OCI-M1 (cell line): ENCODE results near the gene GABRA5.
A peak's percentile ranks its signal among the peaks of the same experiment; 100 is the strongest.

Source experiments
- DNase-seq: peaks from one replicate; lab custom pipeline; 2025; lab: John Stamatoyannopoulos, UW

GABRA5 gene

DNA sequence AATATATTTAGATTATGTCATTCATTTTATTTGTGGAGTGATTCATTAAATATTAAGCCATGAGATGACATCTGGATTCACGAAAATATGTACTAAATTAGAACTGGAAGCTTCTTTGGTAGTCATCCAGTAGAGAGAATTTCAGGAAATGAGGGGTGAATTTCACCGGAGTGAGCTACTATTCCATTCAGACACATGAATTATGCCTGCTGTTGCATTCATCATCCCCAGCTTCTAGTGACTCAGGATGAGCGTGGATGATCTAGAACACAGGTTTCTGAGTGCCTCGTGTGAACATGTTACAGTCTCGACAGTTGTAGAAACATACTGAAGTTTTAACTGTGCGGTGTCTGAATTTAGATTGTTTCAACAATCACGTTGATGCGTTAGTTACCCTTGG is 61.2 kb downstream of the GABRA5 start:
- no peak for DNase-seq

DNA sequence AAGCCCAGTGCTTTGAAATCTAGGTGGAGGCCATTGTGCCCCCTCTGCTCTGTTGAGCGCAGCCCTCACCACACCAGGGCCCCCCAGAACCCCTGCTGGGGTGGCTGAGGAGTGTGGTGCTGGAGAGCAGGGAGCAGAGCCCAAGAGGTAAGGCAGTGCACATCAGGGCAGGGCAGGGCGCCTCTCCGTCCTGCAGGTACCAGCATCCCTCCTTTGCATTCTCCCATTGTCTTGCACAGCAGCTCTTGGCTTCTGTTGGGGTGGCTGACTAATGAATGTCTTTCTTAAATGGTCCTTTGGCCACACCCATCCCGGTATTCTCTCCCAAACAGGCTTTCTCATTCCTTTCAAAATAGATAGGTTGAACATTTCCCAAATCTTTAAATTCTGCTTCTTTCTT is 62.7 kb downstream of the GABRA5 start:
- DNase-seq = no peak

GRCh38 chr15:26934848-26935247 is 68.0 kb downstream of the GABRA5 start:
- no peak for DNase-seq

- DNase-seq = no peak
These were observed 68.5 kb downstream of the GABRA5 start for GRCh38 chr15:26935322-26935721.

GRCh38 chr15:26936502-26936901 is 69.6 kb downstream of the GABRA5 start:
- DNase-seq = no peak

GRCh38 chr15:26937134-26937533 is 70.3 kb downstream of the GABRA5 start:
- DNase-seq = no peak

DNA sequence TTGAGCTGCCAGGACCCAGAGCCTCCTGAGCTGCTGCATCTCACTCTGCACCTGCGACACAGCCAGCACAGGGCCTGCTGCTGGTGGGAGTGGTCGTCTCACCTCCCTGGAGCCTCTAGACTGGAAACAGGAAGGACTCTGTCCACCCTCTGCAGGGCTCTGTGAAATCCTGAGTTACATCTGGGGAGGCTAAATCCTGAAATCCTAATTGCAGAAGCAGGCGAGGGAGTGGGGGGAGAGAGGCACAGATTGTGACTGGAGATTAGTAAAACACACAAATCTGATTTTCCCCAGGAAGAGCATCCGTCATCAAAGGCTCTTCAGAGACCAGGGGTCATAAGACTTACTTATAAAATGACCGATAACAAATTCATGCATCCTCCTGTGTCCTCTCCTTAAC is 72.5 kb downstream of the GABRA5 start:
- DNase-seq = no peak

- DNase-seq = no peak
These were observed 74.6 kb downstream of the GABRA5 start for GRCh38 chr15:26941489-26941888.

GRCh38 chr15:26943866-26944265 is 77.0 kb downstream of the GABRA5 start:
- DNase-seq = no peak

DNA sequence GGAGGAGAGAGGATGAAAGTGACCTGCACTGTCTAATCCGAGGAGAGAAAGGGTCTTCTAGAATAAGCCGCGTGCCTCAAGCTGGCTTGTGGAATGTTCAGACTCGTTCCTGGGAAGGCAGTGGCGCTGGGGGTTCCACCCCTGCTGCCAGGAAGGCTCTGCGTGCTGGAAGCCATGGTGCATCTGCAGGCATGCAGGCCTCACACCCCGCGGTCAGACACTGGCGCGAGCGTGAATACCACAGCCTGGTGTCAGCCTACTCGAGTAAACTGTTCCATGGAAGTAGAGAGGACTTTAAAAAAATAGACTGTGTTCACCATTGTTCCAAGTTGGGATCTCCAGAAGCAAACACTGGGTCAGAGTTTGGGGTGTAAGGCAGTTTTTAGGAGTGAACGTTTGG is 78.2 kb downstream of the GABRA5 start:
- DNase-seq = no peak

DNA sequence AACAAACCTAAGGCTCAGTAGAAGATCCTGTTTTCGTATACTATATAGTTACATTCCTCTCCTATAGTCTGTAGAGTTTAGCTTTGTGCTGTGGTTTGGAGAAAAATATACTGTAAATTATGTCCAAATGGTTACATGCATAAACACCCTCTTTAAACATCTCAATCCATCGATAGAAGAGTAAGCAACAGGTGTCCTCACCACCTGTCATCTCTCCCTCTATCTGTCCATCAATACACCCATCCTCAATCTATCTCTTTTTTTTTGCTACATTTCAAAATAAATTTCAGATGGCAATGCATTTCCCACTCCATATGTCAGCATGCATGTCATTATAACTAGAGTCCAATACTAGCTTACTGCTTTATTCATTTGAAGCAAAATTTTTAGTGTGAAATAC is 83.1 kb downstream of the GABRA5 start:
- no peak for DNase-seq

- peak; percentile 1 for DNase-seq
These were observed 87.5 kb downstream of the GABRA5 start for GRCh38 chr15:26954403-26954802.

- DNase-seq = no peak
These were observed 100.9 kb downstream of the GABRA5 start for GRCh38 chr15:26967719-26968269.

DNA sequence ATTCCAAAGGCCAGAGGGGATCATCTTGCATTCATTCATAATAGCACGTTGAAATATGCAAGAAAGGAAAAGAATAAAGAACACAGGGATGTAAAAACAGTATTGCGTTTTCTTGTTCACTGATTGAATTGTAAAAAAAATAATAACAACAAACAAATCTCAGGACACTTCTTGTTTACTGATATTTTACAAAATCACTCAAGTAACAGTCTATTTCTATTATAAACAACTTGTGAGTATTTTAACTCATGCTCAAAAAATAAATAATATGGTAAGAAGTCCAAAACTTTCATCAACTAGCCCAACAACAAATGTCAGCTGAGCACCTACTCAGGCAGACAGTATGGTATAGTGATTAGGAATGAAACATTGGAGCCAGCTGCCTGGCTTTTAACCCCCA is 101.9 kb downstream of the GABRA5 start:
- DNase-seq = no peak

DNA sequence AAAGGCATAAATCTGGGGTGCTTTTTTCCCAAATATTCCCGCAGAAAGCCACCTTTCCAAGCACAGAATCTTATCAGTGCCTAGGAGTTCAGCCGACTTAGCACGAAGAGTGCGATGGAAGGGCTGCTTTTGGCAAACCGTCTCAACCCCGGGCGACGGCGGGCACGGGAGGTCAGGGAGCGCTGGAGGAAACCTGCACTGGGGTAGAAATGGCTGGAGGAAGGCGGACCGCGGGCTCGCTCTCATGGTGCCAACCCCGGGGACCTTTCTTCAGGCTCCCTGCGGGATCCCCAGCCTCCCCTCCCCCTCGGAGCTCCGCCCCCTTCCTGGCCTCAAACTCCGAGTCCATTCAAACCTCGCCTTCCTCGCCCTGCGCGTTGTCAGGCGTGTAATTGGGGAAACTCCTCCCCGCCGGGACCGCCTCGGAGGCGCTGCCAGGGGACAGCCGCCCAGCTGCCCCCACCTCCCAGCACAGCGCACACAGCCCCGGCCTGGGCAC is 103.9 kb downstream of the GABRA5 start, which contains the start of gene GABRG3:
Gene GABRG3, plus strand, starts transcription at position 470 of the 499 bp plus-strand sequence.
- no peak for DNase-seq

DNA sequence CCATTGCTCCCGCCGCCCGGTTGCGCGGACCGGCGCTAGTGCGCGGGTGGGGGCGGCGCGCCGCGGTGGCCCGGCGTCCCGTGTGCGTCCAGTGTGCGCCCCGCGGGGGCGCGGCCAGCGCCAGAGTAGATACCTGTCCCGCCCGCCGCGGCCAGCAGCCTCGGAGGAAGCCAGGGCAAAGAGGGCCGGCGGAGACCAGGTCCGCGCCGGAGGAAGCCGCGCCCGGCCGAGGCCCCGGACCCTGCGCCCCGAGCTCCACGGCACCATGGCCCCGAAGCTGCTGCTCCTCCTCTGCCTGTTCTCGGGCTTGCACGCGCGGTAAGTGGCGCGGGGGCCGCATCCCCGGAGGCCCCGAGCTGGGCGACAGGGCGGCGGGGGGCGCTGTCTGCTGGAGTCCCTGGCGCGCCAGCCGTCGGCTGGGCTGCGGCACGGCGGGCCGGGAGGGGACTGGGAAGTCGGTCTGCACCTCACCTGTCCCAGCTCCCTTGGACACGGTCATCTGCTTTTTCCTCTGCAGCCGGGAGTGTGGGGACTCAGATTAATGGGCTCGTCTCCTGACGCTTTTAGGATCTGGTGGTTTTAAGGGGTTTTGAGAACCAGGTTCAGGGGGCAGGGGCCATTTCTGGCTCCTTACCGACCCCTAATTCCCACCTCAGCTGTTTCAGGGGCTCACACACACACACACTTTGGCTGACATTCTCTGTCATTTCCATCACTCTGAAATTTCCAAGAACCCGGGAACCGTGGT is 104.6 kb downstream of the GABRA5 start:
- DNase-seq = no peak

DNA sequence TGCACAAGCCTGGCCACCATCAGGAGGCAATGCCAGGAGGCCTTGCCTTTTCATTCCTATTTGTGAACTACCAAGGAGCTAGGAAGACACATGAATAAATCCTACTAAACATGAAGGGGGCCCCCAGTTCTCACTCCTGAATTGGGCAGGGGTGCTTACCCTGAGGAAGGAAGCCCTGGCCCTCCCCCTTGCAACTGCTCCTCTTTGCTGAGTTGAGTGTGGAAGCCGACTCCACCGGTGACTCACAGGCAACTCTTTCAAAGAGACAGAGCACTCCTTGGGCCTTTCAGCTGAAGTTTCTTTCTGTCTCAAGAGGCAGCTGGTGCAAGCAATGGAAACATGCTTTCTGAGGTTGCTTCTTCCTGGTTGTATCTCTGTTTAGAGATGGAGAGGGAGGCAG is 105.8 kb downstream of the GABRA5 start:
- no peak for DNase-seq

- DNase-seq = peak; percentile 70
These were observed 107.4 kb downstream of the GABRA5 start for GRCh38 chr15:26974120-26974780.

DNA sequence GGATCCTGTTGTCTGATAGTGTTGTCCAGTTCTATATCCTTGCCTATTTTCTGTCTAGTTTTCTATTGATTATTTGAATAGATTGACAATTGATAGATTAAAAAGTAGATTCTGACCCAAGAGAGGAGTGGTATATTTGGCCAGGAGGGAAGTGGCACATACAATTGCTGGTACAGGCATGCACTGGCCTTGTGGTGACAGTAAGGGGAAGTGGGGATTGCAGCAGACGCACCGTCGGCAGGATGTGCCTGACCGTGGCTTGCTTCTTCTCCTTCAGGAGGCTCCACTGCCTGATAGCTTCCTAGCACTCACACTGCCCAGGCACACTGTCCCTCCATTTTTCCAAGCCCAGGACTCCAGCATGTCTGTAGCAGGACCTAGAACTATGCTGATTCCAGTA is 114.6 kb downstream of the GABRA5 start:
- no peak for DNase-seq

DNA sequence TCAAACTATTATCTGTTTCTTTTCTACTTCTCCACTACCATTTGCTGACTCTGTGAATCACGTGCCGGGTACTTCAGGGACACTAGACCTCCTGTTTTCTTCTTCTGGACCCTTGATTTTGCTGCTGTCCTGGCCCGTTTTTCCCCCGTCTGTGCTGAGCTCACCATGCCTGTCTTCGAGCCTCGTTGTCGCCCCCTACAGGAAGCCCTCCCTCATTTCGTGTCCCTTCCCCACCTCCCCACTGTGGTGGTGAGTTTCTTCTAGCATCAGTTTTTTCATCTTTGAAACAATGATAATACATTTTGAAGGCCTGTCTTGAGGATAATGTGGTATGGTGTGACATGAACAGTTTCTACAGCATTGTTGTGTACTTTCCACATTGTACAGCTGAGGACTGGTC is 117.0 kb downstream of the GABRA5 start:
- peak; percentile 12 for DNase-seq

GRCh38 chr15:26985050-26985449 is 118.2 kb downstream of the GABRA5 start:
- no peak for DNase-seq

GRCh38 chr15:26996250-26996649 is 129.4 kb downstream of the GABRA5 start:
- DNase-seq = no peak
